GM19238 (cell line): ENCODE data around the gene MCTS1.
A peak's percentile ranks its signal among the peaks of the same experiment; 100 is the strongest.
"Not testable (repeated sequence)": the region's sequence is repeated elsewhere in the genome, so short reads cannot be mapped to it uniquely, and the experiment has no call there.

Experiments used
- DNase-seq: peaks from one replicate; pipeline ENCODE4 v3.0.0; 2011; ENCODE audit warnings: low spot score; ENCODE audit not compliant: insufficient read length

The MCTS1 gene, protein sequence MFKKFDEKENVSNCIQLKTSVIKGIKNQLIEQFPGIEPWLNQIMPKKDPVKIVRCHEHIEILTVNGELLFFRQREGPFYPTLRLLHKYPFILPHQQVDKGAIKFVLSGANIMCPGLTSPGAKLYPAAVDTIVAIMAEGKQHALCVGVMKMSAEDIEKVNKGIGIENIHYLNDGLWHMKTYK

DNA sequence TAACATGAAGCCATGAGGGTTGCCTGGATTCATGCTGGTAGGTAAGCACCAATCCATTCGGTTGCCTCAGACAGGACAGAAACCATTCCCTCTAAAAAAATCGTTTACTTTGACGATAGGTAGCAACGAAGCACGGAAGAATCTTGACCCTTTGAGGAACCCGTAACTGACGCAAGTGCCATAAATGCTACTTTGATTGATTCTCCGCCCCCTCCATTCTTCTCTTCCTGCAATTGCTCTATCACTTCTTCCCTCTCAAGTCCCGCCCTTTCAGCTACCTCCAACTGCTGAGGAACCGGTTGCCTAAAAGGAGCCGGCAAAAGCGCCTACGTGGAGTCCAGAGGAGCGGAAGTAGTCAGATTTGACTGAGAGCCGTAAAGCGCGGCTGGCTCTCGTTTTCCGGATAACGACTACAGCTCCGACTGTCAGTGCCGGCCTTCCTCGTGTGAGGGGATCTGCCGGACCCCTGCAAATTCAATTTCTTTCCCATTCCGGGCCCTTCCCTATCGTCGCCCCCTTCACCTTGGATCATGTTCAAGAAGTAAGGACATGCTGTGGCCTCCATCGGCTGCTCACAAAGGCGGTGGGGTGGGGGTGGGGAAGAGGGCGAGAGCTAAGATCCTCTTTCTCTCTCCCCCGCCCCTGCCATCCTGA lies at the start of gene MCTS1:
MCTS1 (plus strand) TSS at position 395 of the 654 bp plus-strand sequence; CDS start at position 531, 136 bp downstream.
- DNase-seq, result peak; percentile 27

- no peak for DNase-seq
Observed at GRCh38 chrX:120556251-120556650, 47.6 kb upstream of the MCTS1 start.

GRCh38 chrX:120559804-120560203 lies 44.1 kb upstream of the MCTS1 start:
- DNase-seq, result no peak

DNA sequence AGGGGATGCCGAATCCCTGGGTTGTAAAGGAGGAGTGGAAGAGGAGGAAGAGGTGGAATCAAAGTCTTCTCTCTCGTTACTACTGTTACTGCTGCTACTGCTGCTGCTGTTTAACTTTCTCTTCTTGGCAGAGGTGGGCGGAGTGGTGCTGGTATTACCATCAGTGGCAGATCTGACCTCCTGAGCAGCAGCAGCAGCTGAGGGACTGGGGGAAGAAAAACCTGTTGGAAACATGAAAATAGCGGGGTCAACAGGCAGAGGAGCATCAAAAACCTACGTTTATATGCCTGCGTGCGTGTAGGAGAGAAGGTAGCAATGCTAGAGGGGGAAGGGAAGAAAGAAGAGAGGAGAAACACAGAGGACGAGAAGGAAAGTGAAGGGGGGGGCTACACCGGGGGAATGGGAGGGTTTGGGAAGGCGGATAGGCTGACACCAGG lies 43.5 kb upstream of the MCTS1 start:
- no peak for DNase-seq

- DNase-seq, result peak; percentile 45
Observed at GRCh38 chrX:120560842-120561633, 42.9 kb upstream of the MCTS1 start, which contains the start of gene CUL4B. TSS of gene CUL4B (minus strand) at chrX:120560962. CDS start at chrX:120560638, 324 bp downstream.

DNA sequence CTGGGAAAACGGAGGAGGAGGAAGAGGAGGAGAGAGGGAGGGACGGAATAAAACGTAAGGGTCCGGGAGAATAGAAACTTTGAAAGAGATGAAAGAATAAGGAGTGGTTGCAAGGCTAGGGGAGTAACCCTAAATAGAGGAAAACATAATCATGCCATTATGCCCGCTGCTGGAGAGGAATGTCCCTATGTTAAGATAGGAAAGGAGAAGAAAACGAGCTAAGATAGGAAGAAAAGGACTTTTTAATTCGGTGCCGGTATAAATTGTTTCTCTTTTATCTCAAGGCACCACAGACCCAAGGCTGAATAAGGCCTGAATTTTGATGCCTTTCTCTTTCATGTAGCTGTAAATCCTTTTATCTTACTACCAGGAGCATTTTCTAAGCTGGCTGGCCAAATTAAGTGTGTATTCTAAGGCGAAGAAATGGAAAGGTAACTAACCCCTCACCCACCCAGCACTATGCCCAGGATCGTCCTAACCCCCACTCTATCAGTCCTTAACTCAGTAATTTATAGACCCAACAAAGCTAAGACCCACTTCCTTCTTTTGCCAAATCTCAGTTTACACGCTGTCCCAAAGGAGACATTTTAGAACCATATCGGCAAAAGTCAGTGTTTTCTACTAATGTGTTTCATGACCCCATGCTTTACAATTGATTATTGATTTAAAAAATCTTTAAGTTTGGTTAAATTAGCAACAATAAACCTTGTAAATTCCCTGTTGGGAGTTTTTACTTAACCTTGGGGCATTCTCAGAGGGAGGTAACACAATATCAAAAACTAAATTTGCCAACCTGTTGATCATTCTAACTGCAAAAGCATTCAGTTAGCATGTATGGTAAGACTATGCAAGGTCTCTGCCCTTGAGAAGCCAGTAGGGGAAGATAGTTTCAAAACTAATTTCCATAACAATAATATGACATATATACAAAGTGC lies 42.0 kb upstream of the MCTS1 start:
- DNase-seq, result no peak

DNA sequence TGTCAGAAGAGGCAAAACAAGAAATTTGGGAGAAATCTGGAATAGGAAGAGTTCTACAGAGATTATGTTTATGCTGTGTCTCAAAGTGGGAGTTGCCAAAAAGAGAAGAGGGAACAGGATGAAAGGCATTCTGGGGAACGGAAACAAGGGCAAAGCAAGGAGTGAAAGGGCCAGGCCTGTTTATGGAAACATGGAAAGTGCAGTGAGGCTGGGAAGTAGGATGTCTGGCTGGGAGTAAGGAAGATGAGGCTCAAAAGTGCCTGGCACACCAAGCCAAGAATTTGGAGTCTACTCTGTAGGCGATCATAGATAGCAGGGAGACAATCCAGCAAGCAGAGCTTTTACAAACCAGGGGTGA lies 41.4 kb upstream of the MCTS1 start:
- no peak for DNase-seq

DNA sequence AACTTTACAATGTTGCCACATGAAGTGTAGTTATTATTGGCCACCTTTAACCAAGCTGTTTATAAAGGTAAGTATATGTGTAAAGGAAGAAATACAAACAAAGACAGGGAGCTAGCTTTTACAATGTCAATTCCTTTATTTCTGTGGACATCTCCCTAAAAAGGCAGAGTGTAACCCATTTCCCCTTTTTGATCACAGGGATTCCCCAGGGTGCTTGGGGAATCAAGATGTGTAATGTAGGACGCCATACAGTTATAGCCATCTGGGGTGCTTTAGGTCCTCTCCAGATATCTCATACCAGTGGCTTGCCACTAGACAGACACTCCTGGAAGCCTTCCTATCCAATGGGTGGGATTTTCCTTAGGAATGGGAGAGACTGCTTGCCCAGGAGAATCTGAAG lies 39.0 kb upstream of the MCTS1 start:
- no peak for DNase-seq

DNA sequence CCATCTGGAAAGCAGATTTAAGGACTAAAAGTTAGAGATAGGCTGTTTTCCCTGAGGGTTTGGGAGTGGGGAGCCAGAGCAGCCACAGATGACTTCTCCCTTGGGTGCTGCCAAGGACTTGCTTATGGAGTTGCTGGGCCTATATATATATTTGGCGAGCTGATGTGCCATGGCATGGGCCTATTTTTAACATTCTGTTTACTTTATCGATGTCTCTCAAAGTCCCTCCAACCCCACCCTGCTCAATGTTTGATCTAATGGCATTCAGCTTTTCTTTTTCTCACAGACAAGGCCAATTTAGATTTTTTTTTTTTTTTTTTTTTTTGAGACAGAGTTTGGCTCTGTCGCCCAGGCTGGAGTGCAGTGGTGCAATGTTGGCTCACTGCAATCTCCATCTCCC lies 37.1 kb upstream of the MCTS1 start:
- no peak for DNase-seq

DNA sequence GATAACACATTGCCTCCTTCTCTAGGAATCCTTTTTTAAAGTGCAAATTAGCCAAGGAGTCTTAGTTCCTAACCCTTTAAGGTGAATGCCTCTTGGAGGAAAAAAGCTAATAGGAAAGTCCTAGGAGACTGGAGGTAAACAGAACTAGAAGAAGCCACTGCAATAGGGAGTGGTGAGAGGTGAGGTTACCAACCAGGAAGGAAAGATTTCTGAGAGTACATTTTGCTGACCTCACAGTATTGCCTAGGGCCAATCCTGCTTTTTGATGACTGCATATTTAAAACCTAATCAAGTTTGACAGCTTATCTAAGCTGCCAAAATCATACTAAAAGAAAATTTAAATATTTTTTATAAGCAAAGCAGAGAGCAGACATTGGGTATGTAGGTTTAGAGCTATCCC lies 35.9 kb upstream of the MCTS1 start:
- DNase-seq, result no peak

DNA sequence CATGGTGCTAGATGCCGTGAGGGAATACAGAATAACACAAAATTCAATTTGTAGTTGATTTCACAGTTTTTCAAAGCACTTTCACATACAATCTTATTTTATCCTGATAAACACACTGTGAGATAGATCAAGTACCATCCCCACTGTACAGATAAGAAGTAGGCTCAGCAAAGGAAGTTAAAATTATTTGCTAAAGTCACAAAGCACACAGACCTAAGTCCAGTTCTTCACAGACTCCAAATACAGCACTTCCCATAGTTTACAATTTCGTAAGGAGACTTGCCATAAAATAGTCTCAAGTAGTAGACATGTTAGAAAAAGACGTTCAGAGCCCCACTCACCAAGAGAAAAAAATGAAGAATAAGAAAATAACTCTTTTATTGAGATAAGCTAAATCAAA lies 35.3 kb upstream of the MCTS1 start:
- DNase-seq, result no peak

DNA sequence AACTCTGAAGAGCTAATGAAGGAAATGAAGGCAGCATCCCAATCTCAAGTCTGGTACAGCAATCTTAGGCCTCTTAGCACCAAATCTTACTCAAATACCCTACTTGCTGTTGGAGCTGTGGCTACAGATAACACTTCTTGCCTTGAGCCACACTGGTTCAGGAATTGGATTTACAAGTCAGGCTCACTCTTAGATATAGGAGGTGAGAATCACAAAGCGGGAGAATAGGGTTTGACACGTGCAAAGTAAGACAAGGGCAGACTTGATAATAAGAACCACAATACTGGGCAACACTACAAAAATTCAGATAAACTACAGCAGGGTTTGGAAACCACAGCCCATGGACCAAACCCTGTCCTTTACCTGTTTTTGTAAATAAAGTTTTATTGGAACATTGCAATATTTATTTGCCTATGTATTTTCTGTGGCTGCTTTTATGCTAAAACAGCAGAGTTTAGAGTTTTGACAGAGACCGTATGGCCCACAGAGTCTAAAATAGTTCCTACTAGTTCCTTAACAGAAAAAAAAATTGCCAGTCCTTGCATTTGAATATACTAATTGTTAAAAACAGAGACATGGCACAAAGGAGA lies 33.8 kb upstream of the MCTS1 start:
- no peak for DNase-seq

DNA sequence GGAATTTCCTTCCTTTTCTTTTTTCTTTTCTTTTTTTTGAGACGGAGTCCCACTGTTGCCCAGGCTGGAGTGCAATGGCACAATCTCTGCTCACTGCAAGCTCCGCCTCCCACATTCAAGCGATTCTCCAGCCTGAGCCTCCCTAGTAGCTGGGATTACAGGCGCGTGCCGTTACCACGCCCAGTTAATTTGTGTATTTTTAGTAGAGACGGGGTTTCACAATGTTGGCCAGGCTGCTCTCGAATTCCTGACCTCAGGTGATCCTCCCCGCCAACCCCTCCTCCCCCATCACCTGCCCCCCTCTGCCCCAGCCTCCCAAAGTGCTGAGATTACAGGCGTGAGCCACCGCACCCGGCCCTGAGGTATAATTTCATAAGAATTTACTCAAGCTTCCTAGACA lies 30.1 kb upstream of the MCTS1 start:
- DNase-seq, result not testable (repeated sequence)

DNA sequence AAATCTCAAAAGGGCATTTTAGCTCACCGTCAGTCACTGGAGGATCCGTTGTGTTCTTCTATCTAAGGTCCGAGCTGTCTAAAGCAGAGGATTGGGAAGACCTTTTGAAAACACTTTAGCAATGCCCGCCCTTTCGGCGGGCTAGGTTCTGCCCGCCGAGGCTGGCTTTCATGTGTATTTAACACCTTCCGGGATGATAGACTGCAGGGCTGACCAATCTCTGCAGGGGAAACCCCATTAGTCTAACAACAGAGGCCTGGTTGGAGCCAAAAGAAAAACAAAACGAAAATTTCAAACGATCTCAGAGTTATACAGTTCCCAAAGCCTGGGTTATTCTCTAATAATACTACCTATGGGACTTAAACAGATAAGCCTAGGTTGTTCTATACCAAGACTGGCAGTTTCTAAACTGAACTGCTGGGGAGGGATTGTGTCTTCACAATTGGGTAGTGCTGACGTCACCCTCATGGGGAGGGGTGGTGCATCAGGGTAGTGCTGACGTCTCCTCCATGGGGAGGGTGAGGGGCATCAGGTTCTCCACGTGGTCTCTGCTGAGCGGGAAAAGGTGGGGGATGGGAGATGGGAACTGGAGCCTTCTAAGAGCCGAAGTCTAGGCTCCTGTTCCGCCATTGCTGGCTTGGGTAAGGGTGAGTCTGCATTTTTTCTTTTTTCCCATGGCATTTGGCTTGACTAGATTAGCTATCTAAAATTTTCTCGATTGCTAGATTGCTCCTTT lies 28.4 kb upstream of the MCTS1 start:
- no peak for DNase-seq

GRCh38 chrX:120585702-120586101 lies 18.2 kb upstream of the MCTS1 start:
- DNase-seq, result no peak

- peak; percentile 16 for DNase-seq
Observed at GRCh38 chrX:120604361-120604782, 471 bp downstream of the MCTS1 start.

- DNase-seq, result no peak
Observed at GRCh38 chrX:120612086-120612485, 8.2 kb downstream of the MCTS1 start.

- no peak for DNase-seq
Observed at GRCh38 chrX:120614816-120615215, 10.9 kb downstream of the MCTS1 start.

DNA sequence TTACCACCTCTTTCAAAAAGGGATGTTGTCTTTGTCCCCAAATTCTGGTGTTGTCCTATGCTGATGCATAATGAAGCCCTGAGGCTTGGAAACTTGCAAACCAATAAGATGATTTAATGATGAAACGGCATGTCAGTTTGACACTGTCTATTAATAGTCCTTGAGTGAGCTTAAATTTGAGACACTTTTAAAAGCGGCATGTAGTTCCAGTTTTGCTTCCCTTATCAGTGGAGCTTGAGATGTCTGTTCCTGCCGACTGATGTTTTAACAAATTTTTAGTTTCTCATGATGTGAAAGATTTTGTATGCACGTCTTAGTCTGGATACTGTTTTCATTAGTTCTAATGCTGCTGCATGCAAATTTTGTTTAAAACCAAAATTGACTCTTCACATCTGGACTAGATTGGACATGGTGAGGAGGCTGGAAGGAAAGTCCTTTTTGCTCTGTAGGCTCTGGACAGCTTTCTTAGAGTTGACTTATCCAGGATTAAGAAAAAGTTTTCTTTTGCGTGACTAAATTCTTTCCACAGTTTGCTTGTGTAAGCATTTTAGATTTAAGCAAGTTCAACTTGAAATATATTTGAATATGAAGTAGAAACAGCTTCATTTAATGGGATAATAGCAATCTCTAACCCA lies 14.2 kb downstream of the MCTS1 start:
- DNase-seq, result no peak

GRCh38 chrX:120625371-120625770 lies 21.5 kb downstream of the MCTS1 start:
- DNase-seq, result no peak
